ENCODE data around the gene BTLA.
"Not testable (repeated sequence)": the region's sequence is repeated elsewhere in the genome, so short reads cannot be mapped to it uniquely, and the experiment has no call there.

Gene BTLA

GRCh38 chr3:112489674-112490479 is 9.4 kb downstream of the BTLA start:
- no peak for DNase-seq

- no peak for DNase-seq
Observed at GRCh38 chr3:112486811-112487505, 12.3 kb downstream of the BTLA start.

GRCh38 chr3:112484352-112484751 is 14.9 kb downstream of the BTLA start:
- no peak for DNase-seq

- no peak for DNase-seq
Observed at GRCh38 chr3:112482675-112483074, 16.6 kb downstream of the BTLA start.

- DNase-seq: no peak
Observed at GRCh38 chr3:112481302-112481721, 18.0 kb downstream of the BTLA start.

- no peak for DNase-seq
Observed at GRCh38 chr3:112477891-112478290, 21.4 kb downstream of the BTLA start.

GRCh38 chr3:112476346-112476745 is 22.9 kb downstream of the BTLA start:
- DNase-seq: no peak

- DNase-seq: no peak
Observed at GRCh38 chr3:112474796-112475195, 24.5 kb downstream of the BTLA start.

- no peak for DNase-seq
Observed at GRCh38 chr3:112472691-112473090, 26.6 kb downstream of the BTLA start.

GRCh38 chr3:112471596-112472325 is 27.5 kb downstream of the BTLA start:
- DNase-seq: no peak

- DNase-seq: no peak
Observed at GRCh38 chr3:112470788-112471187, 28.5 kb downstream of the BTLA start.

GRCh38 chr3:112469671-112470070 is 29.6 kb downstream of the BTLA start:
- no peak for DNase-seq

- DNase-seq: no peak
Observed at GRCh38 chr3:112467539-112467938, 31.7 kb downstream of the BTLA start.

GRCh38 chr3:112466020-112466419 is 33.3 kb downstream of the BTLA start:
- DNase-seq: no peak

- no peak for DNase-seq
Observed at GRCh38 chr3:112464264-112464663, 35.0 kb downstream of the BTLA start.

GRCh38 chr3:112463250-112463649 is 36.0 kb downstream of the BTLA start:
- no peak for DNase-seq

- DNase-seq: not testable (repeated sequence)
Observed at GRCh38 chr3:112461787-112462186, 37.5 kb downstream of the BTLA start.

GRCh38 chr3:112460519-112461195 is 38.6 kb downstream of the BTLA start:
- DNase-seq: no peak

- DNase-seq: no peak
Observed at GRCh38 chr3:112459750-112460149, 39.5 kb downstream of the BTLA start.

- no peak for DNase-seq
Observed at GRCh38 chr3:112456147-112456546, 43.1 kb downstream of the BTLA start.

GRCh38 chr3:112448939-112449338 is 50.3 kb downstream of the BTLA start:
- DNase-seq: no peak

- DNase-seq: no peak
Observed at GRCh38 chr3:112446343-112446742, 52.9 kb downstream of the BTLA start.

- DNase-seq: no peak
Observed at GRCh38 chr3:112445839-112446238, 53.4 kb downstream of the BTLA start.

All from T1000 (cell line).